ENCODE data around the gene ESRRA.

Gene ESRRA

GRCh38 chr11:64275031-64275800 lies 30.1 kb upstream of the ESRRA start:
- DNase-seq: no peak

GRCh38 chr11:64275841-64276240 lies 29.5 kb upstream of the ESRRA start:
- DNase-seq: no peak

- DNase-seq: no peak
Measured at GRCh38 chr11:64276653-64277431, 28.5 kb upstream of the ESRRA start.

- DNase-seq: no peak
Measured at GRCh38 chr11:64278576-64279190, 26.6 kb upstream of the ESRRA start.

GRCh38 chr11:64281957-64282770 lies 23.2 kb upstream of the ESRRA start:
- DNase-seq: no peak

- DNase-seq: no peak
Measured at GRCh38 chr11:64283092-64283491, 22.2 kb upstream of the ESRRA start.

- peak; percentile 80 to 92 (median 90) for DNase-seq
Measured at GRCh38 chr11:64284048-64284961, 21.0 kb upstream of the ESRRA start, which contains the start of gene BAD. TSS of gene BAD (minus strand) at chr11:64284665. CDS start at chr11:64284368, 297 bp downstream.

- DNase-seq: peak; percentile 83 to 99 (median 92)
Measured at GRCh38 chr11:64284962-64285884, 20.1 kb upstream of the ESRRA start, which contains the start of gene GPR137. TSS of gene GPR137 (plus strand) at chr11:64285848. CDS start at chr11:64286525, 677 bp downstream.

- no peak for DNase-seq
Measured at GRCh38 chr11:64285885-64286800, 19.2 kb upstream of the ESRRA start.

GRCh38 chr11:64286801-64287159 lies 18.5 kb upstream of the ESRRA start:
- DNase-seq: no peak

- no peak for DNase-seq
Measured at GRCh38 chr11:64287676-64288352, 17.5 kb upstream of the ESRRA start.

- DNase-seq: no peak
Measured at GRCh38 chr11:64288353-64288750, 17.0 kb upstream of the ESRRA start.

- DNase-seq: no peak
Measured at GRCh38 chr11:64289002-64289564, 16.2 kb upstream of the ESRRA start.

GRCh38 chr11:64290352-64291261 lies 14.7 kb upstream of the ESRRA start:
- DNase-seq: no peak

- no peak for DNase-seq
Measured at GRCh38 chr11:64291262-64291751, 14.0 kb upstream of the ESRRA start, which contains the start of gene KCNK4. TSS of gene KCNK4 (plus strand) at chr11:64291302. CDS start at chr11:64293019, 1,717 bp downstream.

GRCh38 chr11:64291752-64292459 lies 13.4 kb upstream of the ESRRA start:
- DNase-seq: peak in 1 of 6 experiments; percentile 19
